Stimulated activated memory B cell treated with anti-CD40 and anti-IgM and Interleukin-4, amounts not matched to agents 10 μg/mL and 1 μg/mL and 100 μg/mL, for 72 hours (primary cell): ENCODE measurements around the gene SHH.

Source experiments
- ATAC-seq: fragments of 150-1000 bp; cut with Tn5 transposase; 2 replicates; pipeline ENCODE4 v1.10.0; 2021
- H3K27ac Mint-ChIP-seq: one replicate; pipeline ENCODE4 v1.8.0; 2022; ENCODE audit warnings: mild to moderate bottlenecking, mixed read lengths
- H3K27me3 Mint-ChIP-seq: one replicate; pipeline ENCODE4 v1.8.0; 2022; ENCODE audit warnings: mixed read lengths
- H3K36me3 Mint-ChIP-seq: one replicate; pipeline ENCODE4 v1.8.0; 2022; ENCODE audit warnings: mixed read lengths
- H3K4me1 Mint-ChIP-seq: one replicate; pipeline ENCODE4 v1.8.0; 2022; ENCODE audit warnings: mixed read lengths
- H3K4me3 Mint-ChIP-seq: one replicate; pipeline ENCODE4 v1.8.0; 2022; ENCODE audit warnings: mild to moderate bottlenecking, moderate library complexity, mixed read lengths
- H3K9me3 Mint-ChIP-seq: one replicate; pipeline ENCODE4 v1.8.0; 2022; ENCODE audit warnings: mixed read lengths

SHH gene

GRCh38 chr7:155796381-155797261 lies 15.6 kb downstream of the SHH start:
- Mint-ChIP-seq H3K27me3 (peaks cover 44% of the 10 kb centered on the region), H3K4me1 (peaks cover 8% of the 10 kb centered on the region)
- ATAC-seq, result peak; percentile 75

GRCh38 chr7:155795951-155796350 lies 16.3 kb downstream of the SHH start:
- no peaks in the 10 kb centered on the region for H3K9me3 Mint-ChIP-seq
- ATAC-seq, result no peak
- no peaks in the 10 kb centered on the region for H3K36me3 Mint-ChIP-seq
- peaks cover 8% of the 10 kb centered on the region for H3K4me1 Mint-ChIP-seq
- H3K4me3 Mint-ChIP-seq, result no peak overlapping the region
- H3K27me3 Mint-ChIP-seq, result peaks cover 37% of the 10 kb centered on the region
- no peak overlapping the region for H3K27ac Mint-ChIP-seq

More at GRCh38 chr7:155796381-155797261, 15.6 kb downstream of the SHH start:
- Mint-ChIP-seq H3K27ac (no peak overlapping the region), H3K9me3 (no peaks in the 10 kb centered on the region), H3K36me3 (no peaks in the 10 kb centered on the region), H3K4me3 (no peak overlapping the region)

GRCh38 chr7:155795401-155795800 lies 16.9 kb downstream of the SHH start:
- no peaks in the 10 kb centered on the region for H3K9me3 Mint-ChIP-seq
- ATAC-seq, result no peak
- H3K27ac Mint-ChIP-seq, result no peak overlapping the region
- H3K4me1 Mint-ChIP-seq, result peaks cover 8% of the 10 kb centered on the region
- H3K4me3 Mint-ChIP-seq, result no peak overlapping the region
- no peaks in the 10 kb centered on the region for H3K36me3 Mint-ChIP-seq
- peaks cover 32% of the 10 kb centered on the region for H3K27me3 Mint-ChIP-seq

- Mint-ChIP-seq H3K27ac (no peak overlapping the region), H3K4me1 (peaks cover 8% of the 10 kb centered on the region), H3K36me3 (no peaks in the 10 kb centered on the region), H3K4me3 (no peak overlapping the region), H3K9me3 (no peaks in the 10 kb centered on the region), H3K27me3 (peaks cover 20% of the 10 kb centered on the region)
- ATAC-seq, result no peak
These were observed 18.1 kb downstream of the SHH start for GRCh38 chr7:155794196-155794595.

GRCh38 chr7:155793720-155794119 lies 18.5 kb downstream of the SHH start:
- ATAC-seq, result no peak
- Mint-ChIP-seq H3K9me3 (no peaks in the 10 kb centered on the region), H3K27me3 (peaks cover 15% of the 10 kb centered on the region), H3K4me3 (no peak overlapping the region), H3K36me3 (no peaks in the 10 kb centered on the region), H3K4me1 (peaks cover 5% of the 10 kb centered on the region), H3K27ac (no peak overlapping the region)

GRCh38 chr7:155792999-155793560 lies 19.2 kb downstream of the SHH start:
- ATAC-seq, result no peak
- no peak overlapping the region for H3K27ac Mint-ChIP-seq

GRCh38 chr7:155792315-155792960 lies 19.8 kb downstream of the SHH start:
- Mint-ChIP-seq H3K4me1 (peaks cover 6% of the 10 kb centered on the region), H3K27ac (no peak overlapping the region), H3K27me3 (peaks cover 15% of the 10 kb centered on the region)

More at GRCh38 chr7:155792999-155793560, 19.2 kb downstream of the SHH start:
- no peaks in the 10 kb centered on the region for H3K4me1 Mint-ChIP-seq
- peaks cover 9% of the 10 kb centered on the region for H3K27me3 Mint-ChIP-seq
- H3K4me3 Mint-ChIP-seq, result no peak overlapping the region
- H3K36me3 Mint-ChIP-seq, result no peaks in the 10 kb centered on the region
- no peaks in the 10 kb centered on the region for H3K9me3 Mint-ChIP-seq

GRCh38 chr7:155791836-155792235 lies 20.4 kb downstream of the SHH start:
- Mint-ChIP-seq H3K36me3 (no peaks in the 10 kb centered on the region), H3K27me3 (peaks cover 14% of the 10 kb centered on the region), H3K4me1 (peaks cover 7% of the 10 kb centered on the region), H3K4me3 (no peak overlapping the region), H3K9me3 (no peaks in the 10 kb centered on the region), H3K27ac (no peak overlapping the region)
- ATAC-seq, result no peak

More at GRCh38 chr7:155792315-155792960, 19.8 kb downstream of the SHH start:
- Mint-ChIP-seq H3K4me3 (no peak overlapping the region), H3K9me3 (no peaks in the 10 kb centered on the region), H3K36me3 (no peaks in the 10 kb centered on the region)
- no peak for ATAC-seq

- peaks cover 13% of the 10 kb centered on the region for H3K27me3 Mint-ChIP-seq
- H3K27ac Mint-ChIP-seq, result no peak overlapping the region
- no peak for ATAC-seq
- no peak overlapping the region for H3K4me3 Mint-ChIP-seq
- peaks cover 1% of the 10 kb centered on the region for H3K36me3 Mint-ChIP-seq
- H3K9me3 Mint-ChIP-seq, result no peaks in the 10 kb centered on the region
- H3K4me1 Mint-ChIP-seq, result peaks cover 7% of the 10 kb centered on the region
These were observed 21.0 kb downstream of the SHH start for GRCh38 chr7:155791214-155791737.

GRCh38 chr7:155790666-155791065 lies 21.6 kb downstream of the SHH start:
- H3K4me3 Mint-ChIP-seq, result no peak overlapping the region
- no peaks in the 10 kb centered on the region for H3K9me3 Mint-ChIP-seq
- peaks cover 7% of the 10 kb centered on the region for H3K36me3 Mint-ChIP-seq
- no peak overlapping the region for H3K27ac Mint-ChIP-seq
- H3K27me3 Mint-ChIP-seq, result peaks cover 18% of the 10 kb centered on the region
- ATAC-seq, result no peak
- peaks cover 7% of the 10 kb centered on the region for H3K4me1 Mint-ChIP-seq

GRCh38 chr7:155789001-155789725 lies 23.1 kb downstream of the SHH start:
- Mint-ChIP-seq H3K27ac (no peak overlapping the region), H3K4me3 (no peak overlapping the region), H3K27me3 (peaks cover 18% of the 10 kb centered on the region), H3K9me3 (no peaks in the 10 kb centered on the region), H3K4me1 (peaks cover 7% of the 10 kb centered on the region), H3K36me3 (peaks cover 16% of the 10 kb centered on the region)
- no peak for ATAC-seq

- H3K9me3 Mint-ChIP-seq, result no peaks in the 10 kb centered on the region
- H3K36me3 Mint-ChIP-seq, result peaks cover 22% of the 10 kb centered on the region
- peaks cover 7% of the 10 kb centered on the region for H3K4me1 Mint-ChIP-seq
- no peak overlapping the region for H3K4me3 Mint-ChIP-seq
- no peak overlapping the region for H3K27ac Mint-ChIP-seq
- no peak for ATAC-seq
- peaks cover 18% of the 10 kb centered on the region for H3K27me3 Mint-ChIP-seq
These were observed 23.7 kb downstream of the SHH start for GRCh38 chr7:155788616-155789000.

- peaks cover 35% of the 10 kb centered on the region for H3K36me3 Mint-ChIP-seq
- peak overlapping the region; percentile 70 for H3K4me3 Mint-ChIP-seq
- no peaks in the 10 kb centered on the region for H3K9me3 Mint-ChIP-seq
- ATAC-seq, result peak; percentile 27
- H3K4me1 Mint-ChIP-seq, result peaks cover 7% of the 10 kb centered on the region
- H3K27ac Mint-ChIP-seq, result no peak overlapping the region
- H3K27me3 Mint-ChIP-seq, result peaks cover 18% of the 10 kb centered on the region
These were observed 25.0 kb downstream of the SHH start for GRCh38 chr7:155787171-155787851.

GRCh38 chr7:155786491-155786890 lies 25.8 kb downstream of the SHH start:
- peaks cover 43% of the 10 kb centered on the region for H3K36me3 Mint-ChIP-seq
- no peaks in the 10 kb centered on the region for H3K9me3 Mint-ChIP-seq
- peaks cover 18% of the 10 kb centered on the region for H3K27me3 Mint-ChIP-seq
- H3K4me3 Mint-ChIP-seq, result no peak overlapping the region
- H3K4me1 Mint-ChIP-seq, result peaks cover 7% of the 10 kb centered on the region
- no peak for ATAC-seq
- H3K27ac Mint-ChIP-seq, result no peak overlapping the region
